HG02870 (cell line): Measurements from ENCODE around the gene FURIN.
"Not testable (repeated sequence)": the region's sequence is repeated elsewhere in the genome, so short reads cannot be mapped to it uniquely, and the experiment has no call there.

Source experiments
- ATAC-seq: cut with Tn5 transposase; IDR thresholded peaks from one replicate; pipeline ENCODE4 v1.9.1; 2021; ENCODE audit warnings: mild to moderate bottlenecking, moderate library complexity; ENCODE audit not compliant: unreplicated experiment

Gene FURIN

DNA sequence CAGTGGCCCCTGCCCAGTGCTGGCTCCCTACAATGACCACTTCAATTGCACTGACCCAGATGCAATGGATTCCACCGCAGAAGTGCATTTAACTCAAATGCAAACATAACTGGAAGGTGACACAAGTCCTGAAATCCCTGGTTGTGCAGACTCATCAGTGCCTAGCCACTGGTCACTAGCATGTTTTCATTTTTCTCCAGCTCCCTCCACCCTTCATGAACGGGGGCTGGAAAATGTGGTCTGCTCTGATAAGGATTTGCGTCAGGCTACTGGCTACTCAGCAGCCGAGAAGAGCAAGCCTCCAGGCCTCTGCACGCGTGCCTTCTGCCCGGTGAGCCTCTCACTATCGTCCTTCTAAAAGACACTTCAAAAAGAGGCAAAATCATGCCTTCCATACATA lies 27.4 kb upstream of the FURIN start:
- ATAC-seq: no peak

DNA sequence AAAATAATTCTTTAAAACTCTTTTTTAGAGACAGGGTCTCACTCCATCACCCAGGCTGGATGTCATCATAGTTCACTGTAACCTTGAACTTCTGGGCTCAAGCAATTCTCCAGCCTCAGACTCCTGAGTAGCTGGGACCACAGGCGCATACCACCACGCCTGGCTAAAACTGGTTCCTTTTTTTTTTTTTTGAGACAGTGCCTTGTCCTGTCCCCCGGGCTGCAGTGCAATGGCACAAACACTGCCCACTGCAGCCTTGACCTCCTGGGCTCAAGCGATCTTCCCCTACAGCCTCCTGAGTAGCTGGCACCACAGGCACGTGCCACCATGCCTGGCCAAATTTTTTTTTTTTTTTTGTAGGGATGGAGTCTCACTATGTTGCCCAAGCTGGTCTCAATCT lies 23.7 kb upstream of the FURIN start:
- ATAC-seq: peak; percentile 4

DNA sequence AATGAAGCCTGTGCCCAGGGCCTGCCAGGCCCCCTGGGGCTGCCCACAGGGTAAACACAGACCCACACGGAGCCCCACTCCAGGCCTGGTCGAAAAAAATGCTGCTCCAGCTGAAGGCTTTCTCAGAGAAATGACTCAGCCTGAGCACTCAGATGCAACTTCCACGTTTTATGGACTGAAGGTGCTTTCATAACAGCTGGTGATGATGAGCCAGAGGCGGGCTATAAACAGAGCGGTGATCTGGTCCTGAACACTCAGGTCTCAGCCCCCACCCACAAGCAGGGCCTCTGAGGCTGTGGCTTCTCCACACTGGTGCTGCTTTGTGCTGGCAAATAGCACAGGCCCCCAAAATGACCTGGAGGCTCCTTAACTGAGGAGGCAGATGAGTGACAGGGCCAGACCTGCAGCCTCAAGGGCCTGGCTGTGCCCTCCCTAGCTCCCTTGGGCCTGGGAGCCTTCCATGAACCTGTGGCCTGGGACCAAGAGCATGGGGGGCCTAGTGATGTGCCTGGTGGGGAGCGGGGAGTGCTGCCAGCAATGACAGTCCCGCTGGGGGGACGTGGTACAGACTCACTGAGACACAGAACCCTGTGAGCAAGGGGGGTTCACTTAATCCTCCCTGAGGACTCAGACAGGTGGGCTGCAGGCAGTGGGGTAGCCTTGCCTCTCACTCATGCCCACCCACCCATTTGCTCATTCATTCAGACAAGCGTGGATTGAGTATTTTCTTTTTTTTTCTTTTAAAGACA lies 23.0 kb upstream of the FURIN start:
- ATAC-seq: peak; percentile 89

DNA sequence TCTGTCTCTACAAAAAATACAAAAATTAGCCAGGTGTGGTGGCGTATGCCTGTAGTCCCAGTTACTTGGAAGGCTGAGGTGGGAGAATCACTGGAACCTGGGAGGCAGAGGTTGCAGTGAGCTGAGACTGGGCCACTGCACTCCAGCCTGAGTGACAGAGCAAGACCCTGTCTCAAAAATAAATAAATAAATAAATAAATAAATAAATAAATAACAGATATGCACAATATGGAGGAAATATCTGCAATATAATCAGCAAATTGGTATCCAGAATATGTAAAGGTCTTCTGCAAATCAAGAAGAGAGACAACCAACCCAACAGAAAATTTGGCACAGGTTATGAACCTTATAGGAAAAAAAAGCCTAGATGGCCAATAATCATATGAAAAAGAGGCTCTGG lies 19.0 kb upstream of the FURIN start:
- not testable (repeated sequence) for ATAC-seq

DNA sequence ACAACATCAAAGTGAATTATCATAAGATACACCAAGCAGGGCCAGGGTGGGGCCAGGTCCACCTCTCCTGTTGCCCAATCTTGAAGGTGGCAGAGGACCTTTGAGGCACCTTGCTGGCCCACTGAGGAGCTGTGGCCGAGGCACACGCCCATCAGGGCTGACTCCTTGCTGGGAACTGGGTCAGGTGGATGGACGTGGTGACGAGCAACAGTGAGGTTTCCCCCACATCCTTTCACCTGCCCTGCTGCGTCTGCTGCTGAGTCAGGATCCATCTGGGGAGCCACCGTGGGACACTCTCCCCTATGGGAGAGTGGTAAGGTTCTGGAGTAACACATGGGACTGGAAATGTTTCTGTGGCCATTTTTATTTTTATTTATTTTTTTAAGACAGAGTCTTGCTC lies 17.3 kb upstream of the FURIN start:
- no peak for ATAC-seq

DNA sequence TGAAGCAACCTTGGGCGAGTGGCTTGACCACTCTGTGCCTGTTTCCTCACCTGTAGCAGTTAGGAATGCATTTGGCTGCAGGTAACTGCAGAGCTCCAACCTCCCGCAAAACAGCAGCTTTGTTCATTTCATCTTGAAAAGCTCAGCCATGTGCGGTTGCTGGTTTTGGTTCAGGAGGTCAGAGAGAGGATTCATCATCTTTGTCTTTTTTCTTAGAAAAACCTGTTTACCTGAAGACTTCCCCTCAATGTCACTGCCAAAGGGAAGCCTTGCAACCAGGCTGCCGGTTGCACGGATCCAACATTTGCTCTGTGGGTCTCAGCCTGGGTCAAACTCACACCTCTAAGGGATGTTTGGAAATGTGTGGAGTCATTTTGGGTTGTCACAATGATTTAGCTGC lies 16.4 kb upstream of the FURIN start:
- no peak for ATAC-seq

DNA sequence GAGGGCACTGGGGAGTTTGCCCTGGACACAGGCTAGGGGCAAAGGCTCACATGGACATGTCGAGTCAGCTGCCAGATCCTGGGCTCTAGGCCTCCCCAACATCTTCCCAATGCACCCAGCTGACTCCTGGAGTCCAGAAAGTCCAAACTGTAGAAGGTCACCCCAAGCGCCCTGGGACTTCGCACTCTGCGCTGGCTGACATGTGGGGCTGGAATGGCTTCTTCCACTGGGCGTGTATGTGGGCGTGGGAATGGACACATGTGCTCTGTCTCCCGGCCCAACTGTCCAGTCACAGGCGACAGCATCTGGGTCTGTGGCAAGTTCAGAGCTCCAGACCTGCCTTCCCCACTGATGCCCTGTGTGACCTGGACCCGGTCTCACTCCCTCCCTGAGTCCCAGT lies 13.2 kb upstream of the FURIN start:
- ATAC-seq: no peak

DNA sequence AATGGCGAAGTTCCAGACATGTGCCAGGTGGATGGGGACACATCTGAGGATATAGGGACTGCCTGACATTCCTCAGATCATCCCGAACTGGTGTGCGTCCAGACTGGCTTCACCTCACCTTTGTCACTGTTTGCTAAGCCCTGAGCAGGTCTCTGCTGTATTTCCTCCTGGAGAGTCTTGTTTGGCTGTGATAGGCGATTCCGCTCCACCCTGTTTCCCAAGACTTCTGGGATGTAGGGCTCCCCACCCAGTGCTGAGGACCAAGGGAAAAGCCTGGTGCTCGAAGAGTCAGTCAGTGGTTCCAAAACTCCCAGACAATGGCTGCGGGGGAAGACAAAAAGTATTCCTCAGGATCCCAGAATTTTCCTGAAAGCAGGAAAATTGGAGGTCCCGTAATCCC lies 11.1 kb upstream of the FURIN start:
- ATAC-seq: no peak

DNA sequence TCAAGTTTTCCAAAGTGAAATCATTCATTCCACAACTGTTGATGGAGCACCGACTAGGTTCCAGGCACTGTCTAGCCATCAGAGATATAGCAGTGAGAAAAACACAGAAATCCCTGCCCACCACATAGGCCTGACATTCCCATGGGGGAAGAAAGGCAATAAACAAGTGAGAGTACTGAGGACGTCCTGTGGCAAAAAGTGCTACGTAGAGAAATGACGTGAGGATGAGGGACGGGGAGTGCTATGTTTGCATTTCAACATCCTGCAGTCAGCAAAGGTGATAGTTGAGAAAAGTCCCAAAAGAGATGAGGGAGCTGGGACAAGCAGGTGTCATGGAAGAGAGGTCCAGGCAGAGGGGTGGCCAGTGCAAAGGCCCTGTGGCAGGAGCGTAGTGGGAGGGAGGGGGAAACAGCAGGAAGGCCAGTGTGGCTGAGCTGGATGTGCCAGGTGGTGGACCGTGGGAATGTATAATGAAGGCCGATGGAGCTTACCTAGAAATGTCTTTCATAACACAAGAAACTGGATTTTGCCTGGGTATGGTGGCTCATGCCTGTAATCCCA lies 10.4 kb upstream of the FURIN start:
- ATAC-seq: no peak

DNA sequence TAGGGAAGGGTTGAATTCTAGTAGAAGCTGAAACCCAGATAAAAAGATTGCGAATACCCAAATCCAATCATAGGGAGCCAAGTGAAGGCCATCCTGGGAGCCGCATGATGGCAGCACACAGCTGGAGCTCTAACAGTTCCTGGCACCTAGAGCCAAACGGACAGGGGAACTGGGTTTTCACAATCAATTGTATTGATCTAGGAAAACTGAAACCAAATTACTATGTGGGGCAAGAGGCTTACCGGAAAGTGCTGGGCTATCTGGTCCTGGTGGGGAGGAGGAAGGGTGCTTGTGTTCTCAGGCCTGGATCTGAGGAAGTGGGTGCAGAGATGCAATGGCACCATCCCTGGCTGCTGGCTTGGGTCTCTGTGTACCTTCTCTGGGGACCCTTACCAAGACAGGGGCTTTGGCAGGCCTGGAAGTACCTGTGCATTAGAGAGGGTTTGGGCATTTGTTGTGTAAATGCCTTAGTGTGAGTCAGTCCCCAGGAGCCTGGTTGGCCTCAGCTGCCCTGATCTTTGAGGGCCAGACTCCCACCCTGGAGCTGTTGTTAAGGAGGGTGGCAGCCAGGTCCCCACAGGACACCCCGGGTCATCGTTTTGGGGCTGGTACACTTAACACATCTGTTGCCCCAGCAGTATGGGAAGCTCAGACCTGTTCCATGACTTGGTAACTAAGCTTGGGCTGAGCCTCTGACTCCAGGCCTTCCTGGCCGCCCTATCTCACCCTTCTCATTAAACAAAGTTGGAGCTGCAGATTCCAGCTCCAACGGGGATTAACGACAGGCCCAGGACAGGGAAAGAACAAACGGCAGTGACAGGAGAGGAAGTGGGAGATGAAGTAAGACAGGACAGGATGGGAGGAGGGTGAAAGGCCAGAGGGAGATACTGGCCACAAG lies 8.9 kb upstream of the FURIN start:
- no peak for ATAC-seq

DNA sequence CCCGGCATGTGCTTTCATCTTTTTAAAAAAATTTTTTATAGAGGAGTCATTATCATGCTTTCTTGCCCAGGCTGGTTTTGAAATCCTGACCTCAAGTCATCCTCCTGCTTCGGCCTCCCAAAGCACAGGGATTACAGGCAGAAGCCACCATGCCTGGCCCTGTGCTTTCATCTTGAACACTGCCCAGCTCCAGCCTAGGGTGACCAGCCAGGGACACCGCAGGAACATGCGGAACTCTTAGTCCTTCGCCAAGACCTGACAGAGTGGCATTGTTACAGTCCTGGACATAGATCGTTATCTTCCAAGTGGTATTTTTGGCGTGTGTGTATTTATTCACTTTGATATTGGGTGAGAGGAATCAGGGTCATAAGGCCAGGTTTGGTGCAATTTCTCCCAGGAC lies 7.9 kb upstream of the FURIN start:
- ATAC-seq: no peak

DNA sequence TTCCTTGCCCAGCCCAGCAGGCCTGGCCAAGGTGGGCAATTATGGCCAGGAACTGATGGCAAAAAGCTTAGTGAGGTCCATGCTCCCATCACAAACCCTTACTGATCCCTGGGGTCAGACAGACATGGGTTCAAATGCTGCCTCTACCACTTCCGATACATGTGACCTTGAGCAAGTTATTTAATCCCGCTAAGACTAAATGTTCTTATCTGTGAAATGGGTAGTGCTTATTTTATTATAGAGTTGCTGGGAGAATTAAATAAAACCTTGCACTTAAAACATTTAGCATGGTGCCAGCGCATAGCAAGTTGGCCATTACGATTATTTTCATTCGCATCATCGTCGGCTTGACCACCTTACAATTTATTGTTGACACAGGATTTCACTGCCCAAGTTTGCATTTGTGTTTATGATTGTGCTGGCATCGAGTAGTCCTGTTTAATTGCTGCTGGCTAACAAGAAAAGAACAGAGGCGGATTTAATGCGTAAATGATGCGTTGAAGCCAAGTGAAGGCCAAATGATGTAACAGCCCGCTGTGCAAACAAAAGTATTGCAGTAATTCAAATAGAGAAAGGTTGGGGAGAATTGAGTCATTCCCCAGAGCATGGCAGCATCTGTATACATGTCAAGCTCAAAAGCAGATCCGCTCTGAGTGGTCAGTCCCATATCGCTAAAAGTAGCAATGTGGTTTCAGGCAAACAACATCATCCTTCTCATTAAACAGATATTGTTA lies 7.3 kb upstream of the FURIN start:
- no peak for ATAC-seq

DNA sequence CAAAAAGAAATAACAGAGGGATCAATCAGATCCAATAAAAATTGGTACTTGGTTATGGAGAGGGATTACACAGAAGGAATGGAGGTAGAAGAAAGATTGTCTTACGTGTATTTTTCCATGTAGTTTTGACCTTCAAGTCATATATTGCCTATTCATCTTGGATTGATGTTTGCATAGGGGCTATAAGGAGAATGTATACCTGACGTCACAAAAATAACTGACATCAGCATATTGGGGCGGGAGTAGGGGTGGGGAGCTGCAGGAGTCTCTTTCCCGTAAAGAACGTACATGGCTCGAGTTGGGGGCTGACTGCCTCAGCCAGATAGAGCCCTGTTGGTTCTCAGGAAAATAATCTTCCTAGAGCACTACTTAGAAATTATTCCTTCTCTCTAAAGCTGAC lies 5.9 kb upstream of the FURIN start:
- no peak for ATAC-seq

DNA sequence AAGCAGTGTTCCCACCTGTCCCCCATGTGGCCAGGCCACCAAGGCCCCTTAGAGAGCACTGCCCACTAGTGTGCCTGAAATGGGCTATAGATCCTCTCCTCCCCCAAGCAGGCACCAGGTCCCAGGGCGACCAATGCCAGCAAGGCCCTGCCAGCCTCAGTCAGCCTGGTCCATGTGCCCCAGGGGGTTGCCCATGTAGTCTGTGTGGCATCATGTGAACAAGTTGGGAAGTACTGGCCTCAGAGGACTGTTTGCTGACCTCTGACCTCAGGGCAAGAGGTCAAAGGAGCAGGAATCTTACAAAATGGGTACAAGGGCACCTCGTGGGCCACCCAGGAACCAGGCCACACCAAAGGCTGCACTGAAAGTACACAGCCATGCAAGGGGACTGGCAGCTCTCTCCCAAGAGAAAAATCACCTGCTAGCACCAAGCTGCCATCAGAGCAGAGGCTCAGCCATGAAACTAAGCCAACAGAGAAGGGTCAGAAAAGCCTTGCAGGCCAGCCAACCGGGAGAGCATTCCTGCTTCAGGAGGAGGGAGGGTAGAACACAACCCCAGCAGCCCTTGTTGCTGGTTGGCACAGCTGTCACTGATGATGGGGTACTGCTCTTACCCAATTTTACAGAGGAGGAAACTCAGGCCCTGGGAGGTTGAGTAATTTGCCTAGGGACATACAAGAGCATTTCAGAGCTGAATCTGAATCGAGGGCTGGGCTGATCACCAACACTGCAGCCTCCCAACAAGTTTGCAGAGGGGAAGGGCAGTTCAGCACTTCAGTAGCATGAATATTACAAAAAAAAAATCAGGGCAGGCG lies 5.2 kb upstream of the FURIN start:
- ATAC-seq: no peak

DNA sequence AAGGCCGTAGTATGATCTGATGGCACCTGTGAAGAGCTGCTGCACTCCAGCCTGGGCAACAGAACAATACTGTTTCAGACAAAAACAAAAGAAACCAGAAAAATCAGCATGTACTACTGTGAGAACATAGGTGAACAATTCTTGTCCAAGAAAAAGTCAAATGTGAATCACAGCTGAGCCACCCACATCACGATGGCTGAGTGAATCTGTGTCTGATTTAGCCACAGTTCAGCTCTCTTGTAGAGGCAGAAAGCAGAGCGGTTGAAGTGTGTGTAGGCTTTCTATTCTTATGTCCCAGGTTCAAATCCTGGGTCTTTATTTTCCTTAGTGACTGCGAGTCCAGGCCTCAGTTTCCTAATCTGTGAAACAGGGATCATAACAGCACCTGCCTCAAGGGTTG lies 4.4 kb upstream of the FURIN start:
- no peak for ATAC-seq

DNA sequence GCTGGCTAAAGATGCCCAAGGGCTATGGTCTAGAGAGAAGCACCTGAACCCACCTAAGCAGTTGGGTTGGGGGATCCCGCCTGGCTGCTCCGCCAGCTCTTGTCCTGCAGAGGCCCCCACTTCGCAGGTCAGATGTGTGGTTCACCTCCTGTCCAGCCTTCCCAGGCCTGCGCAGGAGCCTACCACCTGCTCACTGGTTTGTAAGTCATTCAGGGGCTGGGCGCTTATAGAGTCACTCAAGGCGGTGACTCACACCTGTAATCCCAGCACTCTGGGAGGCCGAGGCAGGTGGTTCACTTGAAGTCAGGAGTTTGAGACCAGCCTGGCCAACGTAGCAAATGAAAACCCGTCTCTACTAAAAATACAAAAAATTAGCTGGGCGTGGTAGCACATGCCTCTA lies 3.9 kb upstream of the FURIN start:
- ATAC-seq: no peak

DNA sequence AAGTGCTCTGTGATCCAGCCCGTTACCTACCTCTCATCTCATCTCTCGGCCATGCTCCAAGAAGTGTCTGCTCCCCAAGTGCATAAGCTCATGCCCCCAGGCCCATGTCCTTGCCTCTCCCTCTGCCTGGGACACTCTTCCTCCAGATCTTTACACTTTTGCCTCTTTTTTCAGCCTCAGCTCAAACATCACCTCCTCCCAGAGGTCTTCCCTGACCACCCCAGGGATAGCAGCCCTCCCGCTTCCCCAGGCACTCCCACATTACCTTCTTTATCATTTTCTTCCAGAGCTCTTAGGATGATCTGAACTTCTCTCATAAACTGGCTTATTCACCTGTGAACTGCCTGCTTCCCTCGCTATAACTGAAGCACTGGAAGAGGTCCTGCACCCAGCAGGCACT lies 2.7 kb upstream of the FURIN start:
- no peak for ATAC-seq

DNA sequence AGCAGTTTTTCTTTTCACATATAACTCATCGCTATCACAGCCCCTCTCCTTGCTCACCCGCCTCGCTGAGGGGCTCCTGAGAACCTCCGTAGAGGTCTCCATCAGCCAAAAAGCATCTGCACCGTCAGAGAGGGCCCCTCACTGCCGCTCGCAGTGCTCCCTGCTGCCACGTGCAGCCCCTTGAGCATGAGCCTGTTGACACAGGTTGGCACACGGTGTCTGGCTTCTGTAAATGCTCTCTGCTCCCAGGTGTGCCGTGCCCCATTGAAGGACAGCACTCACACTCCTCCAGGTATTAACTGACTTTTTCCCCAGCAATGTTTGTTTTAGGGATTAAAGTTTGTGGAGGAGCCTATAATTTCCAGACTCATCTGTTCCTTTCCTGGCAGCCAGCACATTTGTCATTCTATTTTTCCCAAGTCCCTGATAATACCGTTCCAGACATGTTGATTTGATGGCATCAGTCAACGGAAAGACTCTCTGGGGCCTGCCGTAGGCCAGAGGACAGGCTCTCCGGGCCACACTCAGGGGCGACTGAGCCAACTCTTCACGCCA lies 2.1 kb upstream of the FURIN start:
- no peak for ATAC-seq

DNA sequence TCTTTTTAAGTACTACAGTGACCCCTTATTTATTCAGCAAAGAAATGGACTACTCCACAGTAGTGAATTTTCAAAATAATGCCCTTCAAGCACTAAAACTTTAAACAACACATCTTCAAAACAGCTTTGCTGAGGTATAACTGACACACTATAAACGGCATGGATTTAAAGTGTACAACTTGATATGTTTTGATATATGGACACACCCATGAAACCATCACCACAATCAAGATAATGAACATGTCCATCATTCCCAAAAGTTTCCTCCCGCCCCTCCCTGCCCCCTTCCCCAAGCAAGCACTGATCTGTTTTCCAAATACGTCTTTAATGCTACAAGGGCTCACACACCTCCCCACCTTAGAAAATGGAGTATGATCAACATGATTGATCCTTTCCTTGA lies 1.6 kb upstream of the FURIN start:
- no peak for ATAC-seq

DNA sequence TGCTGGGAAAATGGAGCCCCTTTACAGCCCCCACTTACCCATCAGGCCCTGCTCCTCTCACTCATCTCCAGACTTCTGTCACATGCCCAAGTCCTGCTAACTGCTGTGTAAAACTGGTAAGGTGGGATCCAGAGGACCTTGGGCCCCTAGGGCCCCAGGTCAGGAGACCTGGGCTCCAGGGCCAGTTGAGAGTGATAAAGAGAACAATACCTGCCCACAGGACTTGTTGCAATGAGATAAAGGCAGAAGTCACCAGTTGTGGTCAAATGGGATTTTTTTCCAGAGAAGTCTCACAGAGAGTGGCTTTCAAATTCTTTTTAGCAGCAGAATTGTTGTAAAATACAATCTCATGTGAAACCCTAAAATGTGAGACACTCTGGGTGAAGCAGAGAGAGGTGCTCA lies 753 bp downstream of the FURIN start:
- ATAC-seq: no peak
